Esophagus mucosa (tissue), 1 donor: Measurements from ENCODE around the gene PBX4. TPM values are rescaled to one million over a fixed set of nuclear protein-coding genes. Genes with fewer than 3 reads are reported as not detected.

Experiments used
- ATAC-seq: fragments of 200-7000 bp; cut with Tn5 transposase; one replicate; pipeline ENCODE4 v1.9.1; 2020
- total RNA-seq: library from RNA; stranded (reverse); gene quantifications from one replicate; pipeline ENCODE4 v1.2.4, GENCODE V29; 2023
- donor health status: DM: yes; HTN: yes; CAD: no.

The PBX4 gene
- total RNA-seq, 1 donor from 2014 or later, result 0.20 TPM

DNA sequence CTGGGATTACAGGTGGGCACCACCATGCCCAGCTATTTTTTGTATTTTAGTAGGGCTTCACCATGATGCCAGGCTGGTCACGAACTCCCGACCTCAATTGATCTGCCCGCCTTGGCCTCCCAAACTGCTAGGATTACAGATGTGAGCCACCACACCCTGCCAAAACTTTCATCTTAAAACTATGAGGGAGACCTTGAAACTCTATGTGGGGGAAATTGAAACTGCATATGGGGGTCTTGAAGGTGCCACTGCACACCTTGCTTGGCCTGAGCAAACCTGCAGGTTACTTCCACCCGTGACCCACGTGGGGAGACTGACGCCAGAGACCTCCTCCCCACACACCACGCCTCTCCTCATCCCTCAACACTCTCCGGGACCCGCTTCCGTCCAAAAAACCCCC lies 64.8 kb downstream of the PBX4 start:
- no peak for ATAC-seq

GRCh38 chr19:19552798-19553197 lies 65.7 kb downstream of the PBX4 start:
- peak; percentile 42 for ATAC-seq

- no peak for ATAC-seq
Observed at GRCh38 chr19:19551853-19552192, 66.7 kb downstream of the PBX4 start.

DNA sequence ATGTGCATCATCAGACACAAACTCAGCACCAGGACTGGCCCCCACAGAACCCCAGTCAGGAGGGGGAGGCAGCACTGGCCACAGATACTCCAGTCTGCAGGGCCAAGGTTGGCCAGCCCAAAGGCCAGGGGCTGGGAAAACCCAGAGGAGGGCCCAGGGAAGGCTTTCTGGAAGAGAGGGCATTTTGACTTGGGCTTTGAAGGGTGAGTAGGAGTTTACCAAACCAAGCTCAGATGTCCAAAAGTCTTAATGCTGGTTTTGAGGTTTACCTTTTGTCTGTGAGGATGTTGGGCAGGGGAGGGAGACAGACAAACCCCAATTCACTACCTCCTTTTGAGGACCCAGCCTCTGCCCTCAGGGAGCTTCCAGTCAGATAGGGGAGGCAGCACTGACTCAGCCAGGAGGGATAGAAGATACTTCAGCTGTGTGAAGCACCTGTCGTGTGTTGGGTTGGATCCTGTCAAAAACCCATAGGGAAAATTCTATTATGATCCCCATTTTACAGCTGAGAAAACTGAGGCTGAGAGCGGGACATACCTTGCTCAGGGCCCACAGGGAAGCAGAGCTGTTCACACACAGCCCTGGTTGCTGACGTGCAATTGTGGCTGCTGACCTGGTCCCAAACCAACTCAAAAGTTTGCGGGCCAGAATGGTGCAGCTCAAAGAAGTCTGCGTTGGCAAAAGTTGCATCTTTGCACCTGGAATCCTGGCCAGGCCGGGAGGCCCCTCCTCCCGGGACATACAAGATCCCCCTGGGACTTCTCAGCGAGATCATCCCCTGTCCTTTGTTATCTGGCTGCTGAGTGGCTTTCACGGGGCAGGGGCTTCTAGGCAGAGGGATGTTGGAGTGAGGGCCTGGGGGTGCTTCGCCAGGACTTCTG lies 67.3 kb downstream of the PBX4 start:
- ATAC-seq, result no peak

DNA sequence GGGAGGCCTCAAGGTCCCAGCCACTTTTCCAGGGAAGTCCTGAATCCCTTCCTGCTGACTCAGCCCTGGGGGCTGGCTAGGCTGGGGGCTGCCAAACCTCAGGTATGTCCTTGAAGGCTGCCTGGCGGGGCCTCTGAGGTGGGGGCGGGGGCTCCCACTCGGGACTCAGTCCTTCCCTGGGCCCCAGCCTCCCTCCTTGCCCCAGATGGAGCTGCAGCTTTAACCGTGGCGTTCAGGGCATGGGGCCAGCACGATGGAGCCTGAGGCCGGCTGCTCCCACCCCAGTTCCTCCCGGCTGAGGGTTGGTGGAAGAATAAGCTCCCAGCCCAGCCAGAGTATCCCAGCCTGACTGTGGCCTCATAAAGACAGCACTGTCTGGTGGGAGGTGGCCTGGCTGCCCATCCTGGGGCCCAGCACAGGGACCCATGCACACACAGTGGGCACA lies 68.0 kb downstream of the PBX4 start:
- ATAC-seq, result no peak

DNA sequence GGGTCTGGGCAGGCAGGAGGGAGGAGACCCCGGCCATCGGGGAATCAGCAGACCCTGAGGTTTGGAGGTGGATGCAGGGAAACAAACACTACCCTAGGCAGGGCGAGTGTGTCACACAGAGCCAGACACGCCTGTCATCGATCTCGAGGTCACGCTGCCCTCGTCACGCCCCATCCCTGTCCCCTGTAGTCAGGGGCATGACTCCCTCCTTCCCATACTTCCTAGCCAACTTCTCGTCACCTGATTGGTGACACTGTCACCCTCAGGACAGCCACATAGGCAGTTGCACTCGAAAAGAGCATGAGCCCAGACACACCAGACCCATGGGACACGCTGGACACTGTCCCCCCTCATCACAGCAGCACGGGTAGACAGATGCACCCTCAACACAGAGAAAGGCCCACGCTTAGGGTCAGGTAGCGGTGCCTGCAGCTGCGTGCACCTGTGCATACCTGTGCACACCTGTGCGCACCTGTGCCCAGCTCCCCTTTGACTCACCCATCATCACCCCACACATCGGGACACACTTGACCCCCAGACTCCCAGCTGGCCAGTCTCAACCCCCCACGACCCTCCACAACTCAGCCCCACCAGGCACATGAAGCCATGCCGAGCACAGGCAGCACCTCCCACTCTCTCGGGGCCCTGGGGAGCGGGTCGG lies 68.6 kb downstream of the PBX4 start:
- ATAC-seq, result no peak

- ATAC-seq, result no peak
Observed at GRCh38 chr19:19548915-19549759, 69.3 kb downstream of the PBX4 start.

- ATAC-seq, result no peak
Observed at GRCh38 chr19:19547674-19548336, 70.7 kb downstream of the PBX4 start.

- peak; percentile 22 for ATAC-seq
Observed at GRCh38 chr19:19546751-19547162, 71.7 kb downstream of the PBX4 start.

- no peak for ATAC-seq
Observed at GRCh38 chr19:19545707-19546106, 72.8 kb downstream of the PBX4 start.

- no peak for ATAC-seq
Observed at GRCh38 chr19:19544954-19545591, 73.4 kb downstream of the PBX4 start.

- no peak for ATAC-seq
Observed at GRCh38 chr19:19544257-19544953, 74.1 kb downstream of the PBX4 start.

- ATAC-seq, result no peak
Observed at GRCh38 chr19:19543640-19544039, 74.8 kb downstream of the PBX4 start.

GRCh38 chr19:19543101-19543500 lies 75.4 kb downstream of the PBX4 start:
- no peak for ATAC-seq

DNA sequence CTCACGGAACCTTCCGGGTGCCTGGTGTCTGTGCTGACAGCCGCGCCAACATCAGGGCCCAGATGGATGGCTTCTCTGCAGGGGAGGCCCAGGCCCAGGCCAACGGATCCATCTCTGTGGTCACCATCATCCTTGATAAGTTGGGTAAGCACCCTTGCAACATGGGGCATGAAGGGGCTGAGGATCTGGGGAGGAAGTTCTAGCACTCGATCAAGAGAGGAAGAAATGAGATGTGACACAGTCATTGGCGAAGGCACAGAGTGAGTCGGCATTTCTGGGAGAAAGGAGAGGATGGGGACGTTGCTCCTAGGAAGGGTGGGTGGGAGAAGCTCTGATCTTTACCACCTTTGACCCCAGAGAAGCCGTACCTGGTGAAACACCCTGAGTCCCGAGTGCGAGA lies 76.0 kb downstream of the PBX4 start:
- ATAC-seq, result no peak

GRCh38 chr19:19541616-19542015 lies 76.9 kb downstream of the PBX4 start:
- no peak for ATAC-seq

GRCh38 chr19:19540715-19541515 lies 77.6 kb downstream of the PBX4 start:
- peak; percentile 46 for ATAC-seq

DNA sequence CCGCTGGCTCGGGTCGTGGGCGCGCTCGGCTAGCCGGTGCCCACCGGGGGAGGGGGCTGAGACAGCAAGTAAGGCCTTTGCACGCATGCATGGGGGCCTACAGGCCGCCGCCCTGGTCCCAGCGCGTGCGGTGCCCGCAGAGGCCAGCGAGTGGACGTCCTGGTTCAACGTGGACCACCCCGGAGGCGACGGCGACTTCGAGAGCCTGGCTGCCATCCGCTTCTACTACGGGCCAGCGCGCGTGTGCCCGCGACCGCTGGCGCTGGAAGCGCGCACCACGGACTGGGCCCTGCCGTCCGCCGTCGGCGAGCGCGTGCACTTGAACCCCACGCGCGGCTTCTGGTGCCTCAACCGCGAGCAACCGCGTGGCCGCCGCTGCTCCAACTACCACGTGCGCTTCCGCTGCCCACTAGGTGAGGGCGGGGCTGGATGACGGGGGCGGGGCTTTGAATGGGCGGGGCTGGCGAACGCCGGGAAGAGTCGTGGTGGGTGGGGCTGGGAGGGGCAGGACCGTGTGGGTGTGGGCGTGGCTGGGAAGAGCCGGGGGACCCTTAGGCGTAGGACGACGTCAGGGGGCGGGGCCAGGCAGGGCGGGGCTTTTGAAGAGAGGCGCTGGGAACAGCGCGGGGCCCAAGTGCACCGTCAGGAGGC lies 78.3 kb downstream of the PBX4 start:
- ATAC-seq, result peak; percentile 39

DNA sequence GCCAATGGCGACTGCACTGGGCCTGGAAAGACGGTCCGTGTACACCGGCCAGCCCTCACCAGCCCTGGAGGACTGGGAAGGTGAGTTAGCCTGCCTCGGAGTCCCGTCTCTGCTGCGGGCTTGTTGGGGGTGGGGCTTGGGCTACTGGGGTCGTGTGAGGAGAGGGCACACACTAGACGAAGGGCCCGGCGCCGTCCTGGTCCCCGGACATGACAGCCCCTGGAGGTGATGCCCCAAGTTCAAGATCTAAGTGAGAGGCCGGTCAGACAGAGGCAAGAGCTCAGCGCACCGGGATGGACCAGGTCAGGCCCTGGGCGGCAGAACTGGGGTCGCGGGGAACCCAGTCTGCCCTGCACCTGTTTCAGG lies 78.8 kb downstream of the PBX4 start:
- ATAC-seq, result no peak

- ATAC-seq, result no peak
Observed at GRCh38 chr19:19538785-19539166, 79.7 kb downstream of the PBX4 start.
